ENCODE results near the gene NT5C3B.
"Not testable (repeated sequence)": the region's sequence is repeated elsewhere in the genome, so short reads cannot be mapped to it uniquely, and the experiment has no call there.

The NT5C3B gene

DNA sequence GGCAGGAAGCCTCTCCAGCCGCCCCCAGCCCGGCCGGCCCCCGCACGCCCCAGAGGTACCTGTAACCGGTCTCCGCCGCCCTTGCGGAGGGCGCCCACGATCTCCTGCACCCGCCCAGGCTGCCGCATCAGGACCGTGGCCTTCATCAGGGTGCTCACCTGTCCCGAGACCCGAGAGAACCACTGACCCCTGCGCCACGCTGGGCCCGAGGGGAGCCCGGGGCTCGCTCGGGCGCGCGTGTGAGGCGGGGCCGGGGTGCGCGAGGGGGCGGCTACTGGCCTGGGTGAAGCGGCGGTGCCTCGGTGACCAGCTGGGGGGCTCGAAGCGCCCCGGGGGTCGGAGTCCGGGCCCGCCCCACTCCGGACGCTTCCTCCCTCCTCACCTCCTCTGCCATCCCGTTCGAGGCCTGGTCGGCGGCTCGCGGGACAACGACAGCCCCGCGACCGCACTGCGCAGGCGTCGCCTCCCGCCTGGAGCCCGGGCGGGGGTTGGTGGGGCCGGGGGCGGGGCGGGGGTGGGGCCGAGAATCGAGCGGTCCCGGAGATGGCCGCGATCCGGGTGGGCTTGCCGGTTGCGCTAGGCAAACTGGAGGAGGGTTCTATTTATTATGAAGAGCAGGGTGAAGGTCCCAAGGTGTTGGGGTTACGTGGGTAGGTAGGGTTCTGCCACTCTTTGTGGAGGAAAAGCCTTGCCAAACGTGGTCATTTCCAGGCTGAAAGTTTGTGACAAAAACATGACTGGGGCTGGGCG lies at the start of gene NT5C3B:
Gene NT5C3B, minus strand, starts transcription at position 433 of the 750 bp plus-strand sequence. Its CDS starts 39 bp downstream, at position 394.
- peak; percentile 28 for DNase-seq (ENCODE audit: low read depth)

DNA sequence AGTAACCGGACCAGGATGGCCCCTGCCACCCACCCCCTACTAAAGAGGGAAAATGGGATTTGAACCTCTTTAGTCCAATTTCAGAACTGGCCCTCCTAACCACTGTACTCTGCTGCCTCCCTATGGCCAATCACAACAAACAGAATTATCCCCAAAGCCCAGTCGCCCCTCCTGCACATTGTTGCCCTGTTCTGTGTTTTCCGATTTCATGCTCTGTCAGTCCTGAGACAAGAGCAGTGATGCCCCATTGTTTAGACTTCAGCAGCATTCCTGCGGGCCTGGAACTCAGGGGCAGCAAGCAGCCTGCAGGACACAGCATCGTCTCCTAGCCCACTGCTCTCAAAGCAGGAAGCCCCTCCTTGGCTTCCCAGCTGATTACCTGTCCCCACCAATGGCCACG lies 49.7 kb upstream of the NT5C3B start:
- no peak for DNase-seq (ENCODE audit: low read depth)

- DNase-seq (ENCODE audit: low read depth) = no peak
Measured at GRCh38 chr17:41882756-41883155, 46.7 kb upstream of the NT5C3B start.

DNA sequence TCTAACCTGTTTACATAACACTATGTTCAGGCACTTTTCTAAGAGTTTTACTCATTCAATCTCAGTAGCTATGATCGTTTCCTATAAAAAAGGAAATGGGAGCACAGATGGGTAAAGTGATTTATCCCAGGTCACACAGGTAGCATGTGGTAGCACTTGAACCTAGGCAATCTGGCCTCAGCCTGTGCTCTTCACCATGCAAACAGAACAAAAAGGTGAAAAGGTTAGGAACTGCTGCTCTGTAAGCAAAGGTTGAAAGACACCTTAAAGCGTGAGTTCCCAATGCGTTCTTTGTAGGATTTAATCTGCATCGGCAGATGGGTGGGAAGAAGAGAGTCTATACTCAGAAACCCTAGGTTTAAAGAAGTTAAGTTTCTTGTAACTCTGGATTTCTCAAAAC lies 44.1 kb upstream of the NT5C3B start:
- DNase-seq (ENCODE audit: low read depth) = no peak

GRCh38 chr17:41874293-41874670 lies 38.2 kb upstream of the NT5C3B start:
- DNase-seq (ENCODE audit: low read depth) = not testable (repeated sequence)

- DNase-seq (ENCODE audit: low read depth) = no peak
Measured at GRCh38 chr17:41873559-41874292, 37.7 kb upstream of the NT5C3B start.

- no peak for DNase-seq (ENCODE audit: low read depth)
Measured at GRCh38 chr17:41871789-41872188, 35.8 kb upstream of the NT5C3B start.

DNA sequence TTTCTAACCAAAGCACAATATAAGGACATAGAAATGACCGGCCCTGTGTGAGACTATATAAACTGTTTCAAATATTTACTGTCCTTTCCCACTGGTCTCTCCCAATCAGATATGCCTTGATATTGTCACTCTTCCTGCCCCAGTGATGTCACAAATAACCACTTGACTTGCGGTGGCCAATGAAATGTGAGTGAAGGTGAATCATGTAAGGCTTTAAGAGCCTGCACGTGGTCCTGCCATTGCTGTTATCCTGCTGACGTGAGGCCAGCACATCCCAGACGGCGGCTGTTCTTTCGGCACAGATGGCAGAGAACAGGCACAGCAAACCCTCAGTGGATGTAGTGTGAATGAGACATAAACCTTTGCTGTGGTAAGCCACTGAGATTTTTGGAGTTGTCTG lies 34.6 kb upstream of the NT5C3B start:
- no peak for DNase-seq (ENCODE audit: low read depth)

GRCh38 chr17:41870097-41870496 lies 34.1 kb upstream of the NT5C3B start:
- no peak for DNase-seq (ENCODE audit: low read depth)

GRCh38 chr17:41869426-41869825 lies 33.4 kb upstream of the NT5C3B start:
- no peak for DNase-seq (ENCODE audit: low read depth)

DNA sequence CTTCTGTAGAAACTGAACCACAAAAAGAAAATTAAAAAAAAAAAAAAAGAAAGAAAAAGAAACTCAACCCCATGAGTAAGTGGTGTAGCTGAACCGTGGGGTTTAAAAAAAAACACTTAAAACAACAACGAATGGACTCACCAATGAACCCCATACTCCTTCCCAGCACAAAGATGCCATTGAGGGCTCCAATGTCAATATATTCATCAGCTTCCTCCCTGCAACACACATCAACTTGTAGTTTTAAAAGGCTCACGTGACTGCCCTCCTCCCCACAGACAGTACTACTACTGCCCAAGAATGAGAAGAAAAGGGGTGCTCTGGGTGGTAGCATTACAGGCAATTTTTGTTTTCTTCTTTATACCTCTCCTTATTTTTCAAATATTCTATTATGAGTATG lies 32.5 kb upstream of the NT5C3B start:
- DNase-seq (ENCODE audit: low read depth) = no peak

DNA sequence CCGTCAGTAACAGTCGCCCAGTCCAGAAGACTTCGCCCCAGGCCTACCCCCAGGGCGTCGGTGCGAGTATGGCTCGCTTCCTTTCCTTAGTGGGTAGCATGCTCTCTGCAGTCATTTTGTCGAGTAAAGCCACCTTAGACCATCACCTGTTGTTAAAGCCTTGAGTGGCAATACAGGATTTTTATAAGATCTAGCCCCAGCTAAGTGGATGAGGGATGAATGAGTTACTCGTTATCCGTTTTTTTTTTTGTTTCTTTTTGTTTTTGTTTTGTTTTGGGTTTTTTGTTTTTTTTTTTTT lies 29.5 kb upstream of the NT5C3B start:
- DNase-seq (ENCODE audit: low read depth) = no peak

DNA sequence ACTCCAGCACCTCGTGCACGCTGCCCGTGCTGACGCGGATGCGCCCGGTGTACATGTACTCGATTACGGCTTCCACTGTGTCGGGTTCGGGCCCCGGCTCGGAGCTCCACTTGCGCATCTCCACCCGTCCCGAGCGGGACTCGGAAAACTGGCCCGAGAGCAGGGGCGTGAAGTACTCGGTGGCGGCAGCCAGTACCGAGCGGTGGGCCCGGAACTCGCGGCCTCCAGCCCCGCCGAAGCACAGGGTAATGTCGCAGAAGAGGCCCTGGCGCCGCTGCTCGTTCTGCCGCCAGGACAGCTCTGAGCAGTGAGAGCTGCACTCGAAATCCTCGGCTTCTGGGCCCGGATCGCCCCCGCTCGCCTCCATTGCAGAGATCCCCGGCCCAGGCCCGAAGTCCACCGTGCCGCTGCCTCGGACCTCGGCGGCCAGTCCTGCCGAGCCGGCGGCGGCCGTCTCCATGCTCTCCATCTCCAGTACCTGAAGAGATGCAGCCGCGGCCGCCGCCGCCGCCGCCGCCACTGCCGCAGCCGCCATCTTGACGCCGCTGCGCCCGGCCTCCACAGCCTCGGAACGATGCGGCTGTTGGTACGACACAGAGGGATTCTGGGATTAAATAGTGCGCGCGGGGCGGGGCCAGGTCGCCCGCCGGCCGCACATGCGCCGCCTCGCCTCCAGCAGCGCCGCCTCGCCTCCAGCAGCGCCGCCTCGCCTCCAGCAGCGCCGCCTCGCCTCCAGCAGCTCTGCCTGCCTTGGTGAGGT lies 29.0 kb upstream of the NT5C3B start, which contains the start of gene KLHL11:
Gene KLHL11, minus strand, starts transcription at position 588 of the 760 bp plus-strand sequence. Its CDS starts 53 bp downstream, at position 535.
- DNase-seq (ENCODE audit: low read depth) = peak; percentile 71

GRCh38 chr17:41864498-41864835 lies 28.4 kb upstream of the NT5C3B start:
- no peak for DNase-seq (ENCODE audit: low read depth)

GRCh38 chr17:41863074-41863848 lies 27.2 kb upstream of the NT5C3B start:
- no peak for DNase-seq (ENCODE audit: low read depth)

DNA sequence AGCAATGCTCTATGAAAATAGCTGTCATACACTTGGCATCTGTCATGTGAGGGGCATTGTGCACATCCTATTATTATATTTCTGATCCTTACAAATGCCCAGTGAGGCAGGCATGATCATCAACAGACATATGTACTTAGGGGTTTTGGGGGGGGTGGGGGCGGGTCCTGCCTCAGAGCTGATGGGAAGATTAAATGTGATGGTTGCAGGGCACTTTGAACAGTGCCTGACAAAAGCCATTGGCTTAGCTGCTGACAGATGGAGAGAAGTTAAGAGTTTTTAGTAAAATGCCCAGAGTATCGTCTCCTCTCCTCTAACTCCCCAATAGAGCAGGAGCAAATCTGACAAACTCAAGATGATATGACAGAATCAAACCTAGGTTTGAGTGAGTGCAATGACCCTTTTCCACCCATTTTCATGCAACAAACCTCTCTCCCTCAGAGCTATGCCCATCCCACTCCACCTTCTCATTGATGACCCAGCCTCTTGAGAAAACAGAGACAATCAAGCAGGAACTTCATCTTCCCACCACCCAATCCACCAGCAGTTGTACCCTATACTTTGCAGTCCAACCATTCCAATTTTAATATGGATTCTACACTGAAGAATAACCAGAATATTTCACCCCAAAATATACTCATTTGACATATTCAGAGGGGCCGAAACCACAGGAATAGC lies 24.4 kb upstream of the NT5C3B start:
- no peak for DNase-seq (ENCODE audit: low read depth)

- DNase-seq (ENCODE audit: low read depth) = not testable (repeated sequence)
Measured at GRCh38 chr17:41851382-41851781, 15.3 kb upstream of the NT5C3B start.

- DNase-seq (ENCODE audit: low read depth) = no peak
Measured at GRCh38 chr17:41849251-41849990, 13.4 kb upstream of the NT5C3B start.

- no peak for DNase-seq (ENCODE audit: low read depth)
Measured at GRCh38 chr17:41848788-41849187, 12.8 kb upstream of the NT5C3B start.

DNA sequence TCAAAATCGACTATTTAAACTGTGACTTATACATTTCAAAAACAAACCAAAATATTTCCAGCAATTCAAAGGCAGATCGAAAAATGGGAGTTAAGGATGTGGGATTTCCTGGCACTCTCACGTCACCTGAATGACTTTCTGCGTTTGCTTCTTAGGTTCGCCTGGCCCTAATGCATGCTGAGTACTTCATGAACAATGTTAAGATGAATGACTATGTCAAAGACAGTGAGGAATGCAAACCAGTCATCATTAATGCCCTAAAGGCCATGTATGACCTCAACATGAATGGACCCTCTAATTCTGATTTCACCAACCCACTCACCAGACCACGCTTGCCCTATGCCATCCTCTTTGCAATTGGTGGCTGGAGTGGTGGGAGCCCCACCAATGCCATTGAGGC lies 8.9 kb upstream of the NT5C3B start:
- no peak for DNase-seq (ENCODE audit: low read depth)

DNA sequence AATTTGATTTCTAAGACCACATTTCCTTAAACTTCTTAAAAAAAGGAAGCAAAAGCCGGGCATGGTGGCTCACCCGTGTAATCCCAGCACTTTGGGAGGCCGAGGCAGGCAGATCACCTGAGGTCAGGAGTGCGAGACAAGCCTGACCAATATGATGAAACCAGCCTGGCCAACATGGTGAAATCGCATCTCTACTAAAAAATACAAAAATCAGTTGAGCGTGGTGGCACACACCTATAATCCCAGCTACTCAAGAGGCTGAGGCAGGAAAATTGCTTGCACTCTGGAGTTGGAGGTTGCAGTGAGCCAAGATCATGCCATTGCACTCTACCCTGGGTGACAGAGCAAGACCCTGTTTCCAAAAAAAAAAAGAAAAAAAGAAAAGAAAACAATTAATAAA lies 4.7 kb upstream of the NT5C3B start:
- not testable (repeated sequence) for DNase-seq (ENCODE audit: low read depth)
